Endothelial cell (in vitro differentiated cells): Measurements from ENCODE around the gene ELOF1. TPM values are rescaled to one million over a fixed set of nuclear protein-coding genes. Genes with fewer than 3 reads are reported as not detected.
A peak's percentile ranks its signal among the peaks of the same experiment; 100 is the strongest.

Source experiments
- DNase-seq: peaks from one replicate; pipeline ENCODE4 v3.0.0; 2021; ENCODE audit warnings: low spot score
- H3K27ac Mint-ChIP-seq: one replicate; pipeline ENCODE4 v1.8.0; 2021; ENCODE audit warnings: mixed read lengths, inconsistent platforms; ENCODE audit not compliant: unreplicated experiment
- H3K27me3 Mint-ChIP-seq: one replicate; pipeline ENCODE4 v1.8.0; 2021; ENCODE audit warnings: mild to moderate bottlenecking, moderate library complexity, mixed read lengths, inconsistent platforms; ENCODE audit not compliant: unreplicated experiment
- H3K36me3 Mint-ChIP-seq: one replicate; pipeline ENCODE4 v1.8.0; 2021; ENCODE audit warnings: mild to moderate bottlenecking, low read depth, mixed read lengths, inconsistent platforms; ENCODE audit not compliant: unreplicated experiment
- H3K4me1 Mint-ChIP-seq: one replicate; pipeline ENCODE4 v1.8.0; 2021; ENCODE audit warnings: mild to moderate bottlenecking, mixed read lengths, inconsistent platforms; ENCODE audit not compliant: unreplicated experiment
- H3K4me3 Mint-ChIP-seq: one replicate; pipeline ENCODE4 v1.8.0; 2021; ENCODE audit warnings: mild to moderate bottlenecking, mixed read lengths, inconsistent platforms; ENCODE audit not compliant: unreplicated experiment
- H3K9me3 Mint-ChIP-seq: one replicate; pipeline ENCODE4 v1.8.0; 2021; ENCODE audit warnings: mixed read lengths, inconsistent platforms; ENCODE audit not compliant: unreplicated experiment
- CTCF ChIP-seq: fragments of 200-600 bp; sonication (generic); IDR thresholded peaks from one replicate; pipeline ENCODE4 v1.5.0; 2021; ENCODE audit warnings: antibody characterized with exemption; ENCODE audit not compliant: unreplicated experiment
- total RNA-seq: library from RNA; stranded (reverse); fragmentation: NEBNext Ultra II Directional; extraction: Animal tissue kit (Norgen Biotek cat#: 25700); gene quantifications from one replicate; pipeline ENCODE4 v1.2.1, GENCODE V29; 2021; ENCODE audit not compliant: unreplicated experiment

The ELOF1 gene
- total RNA-seq, 1 donor from 2014 or later, result 44.0 TPM

GRCh38 chr19:11510444-11510843, 48.6 kb downstream of the ELOF1 start:
- peaks cover 3% of the 10 kb centered on the region for H3K27me3 Mint-ChIP-seq
- H3K4me1 Mint-ChIP-seq, result no peaks in the 10 kb centered on the region
- no peak for TF ChIP-seq CTCF
- peaks cover 8% of the 10 kb centered on the region for H3K36me3 Mint-ChIP-seq
- no peak for DNase-seq
- no peak overlapping the region for H3K4me3 Mint-ChIP-seq
- H3K9me3 Mint-ChIP-seq, result no peaks in the 10 kb centered on the region
- H3K27ac Mint-ChIP-seq, result no peak overlapping the region

- Mint-ChIP-seq H3K4me3 (no peak overlapping the region), H3K4me1 (no peaks in the 10 kb centered on the region), H3K27ac (peak overlapping the region; percentile 64), H3K36me3 (peaks cover 8% of the 10 kb centered on the region), H3K9me3 (no peaks in the 10 kb centered on the region), H3K27me3 (peaks cover 3% of the 10 kb centered on the region)
- DNase-seq, result no peak
- no peak for TF ChIP-seq CTCF
These were observed 51.5 kb downstream of the ELOF1 start for GRCh38 chr19:11507370-11508078.

- no peak for DNase-seq
- Mint-ChIP-seq H3K4me1 (no peaks in the 10 kb centered on the region), H3K4me3 (peak overlapping the region; percentile 82), H3K36me3 (peaks cover 6% of the 10 kb centered on the region), H3K27me3 (peaks cover 3% of the 10 kb centered on the region), H3K9me3 (no peaks in the 10 kb centered on the region), H3K27ac (peak overlapping the region; percentile 77)
- no peak for TF ChIP-seq CTCF
These were observed 52.1 kb downstream of the ELOF1 start for GRCh38 chr19:11506967-11507366.

- no peak for TF ChIP-seq CTCF
- Mint-ChIP-seq H3K9me3 (no peaks in the 10 kb centered on the region), H3K27me3 (peaks cover 7% of the 10 kb centered on the region), H3K27ac (no peak overlapping the region), H3K4me1 (no peaks in the 10 kb centered on the region), H3K4me3 (peak overlapping the region; percentile 85), H3K36me3 (peaks cover 2% of the 10 kb centered on the region)
- no peak for DNase-seq
These were observed 52.9 kb downstream of the ELOF1 start for GRCh38 chr19:11506101-11506555.

- TF ChIP-seq CTCF, result no peak
- peaks cover 3% of the 10 kb centered on the region for H3K36me3 Mint-ChIP-seq
- no peaks in the 10 kb centered on the region for H3K9me3 Mint-ChIP-seq
- peaks cover 7% of the 10 kb centered on the region for H3K27me3 Mint-ChIP-seq
- H3K4me1 Mint-ChIP-seq, result no peaks in the 10 kb centered on the region
- peak; percentile 93 for DNase-seq
- H3K4me3 Mint-ChIP-seq, result peak within 1 kb of the TSS; percentile 90
- peak within 1 kb of the TSS; percentile 77 for H3K27ac Mint-ChIP-seq
These were observed 53.4 kb downstream of the ELOF1 start, which contains the start of gene ZNF653 for GRCh38 chr19:11505504-11506100. Gene ZNF653 (minus strand): TSS chr19:11505839. CDS start chr19:11505786, 53 bp downstream.
